BE2C (cell line): ENCODE results near the gene PHC3.
"Not testable (repeated sequence)": the region's sequence is repeated elsewhere in the genome, so short reads cannot be mapped to it uniquely, and the experiment has no call there.

Experiments
- DNase-seq: peaks from one replicate; pipeline ENCODE4 v3.0.0-alpha.2; 2020
- H3K27me3 ChIP-seq: fragments of 250-450 bp; sonication (Bioruptor Pico); 2 replicates; pipeline ENCODE4 v1.5.1; 2020; ENCODE audit warnings: mild to moderate bottlenecking
- H3K36me3 ChIP-seq: fragments of 250-450 bp; sonication (Bioruptor Pico); 2 replicates; pipeline ENCODE4 v1.5.1; 2020; ENCODE audit warnings: mild to moderate bottlenecking
- H3K4me1 ChIP-seq: fragments of 250-450 bp; sonication (Bioruptor Pico); 2 replicates; pipeline ENCODE4 v1.5.1; 2020
- H3K4me3 ChIP-seq: 2 replicates; pipeline ENCODE4 v1.5.1; 2011; ENCODE audit warnings: low read depth, low read length
- H3K9me3 ChIP-seq: fragments of 250-450 bp; sonication (Bioruptor Pico); 2 replicates; pipeline ENCODE4 v1.5.1; 2020
- CTCF ChIP-seq: IDR thresholded peaks from 2 replicates; pipeline ENCODE4 v1.5.1; 2012; ENCODE audit warnings: mild to moderate bottlenecking, low read depth, low read length

The PHC3 gene

GRCh38 chr3:170132335-170132734 lies 49.2 kb downstream of the PHC3 start:
- Histone ChIP-seq H3K36me3 (peaks cover 19% of the 10 kb centered on the region), H3K27me3 (no peaks in the 10 kb centered on the region), H3K4me3 (no peak overlapping the region), H3K4me1 (no peaks in the 10 kb centered on the region), H3K9me3 (no peaks in the 10 kb centered on the region)
- TF ChIP-seq CTCF, result no peak
- DNase-seq, result no peak

GRCh38 chr3:170130532-170130931 lies 51.0 kb downstream of the PHC3 start:
- Histone ChIP-seq H3K36me3 (peaks cover 19% of the 10 kb centered on the region), H3K27me3 (no peaks in the 10 kb centered on the region), H3K9me3 (no peaks in the 10 kb centered on the region), H3K4me1 (no peaks in the 10 kb centered on the region), H3K4me3 (no peak overlapping the region)
- no peak for DNase-seq
- TF ChIP-seq CTCF, result no peak

- TF ChIP-seq CTCF, result no peak
- no peaks in the 10 kb centered on the region for H3K4me1 ChIP-seq
- no peaks in the 10 kb centered on the region for H3K27me3 ChIP-seq
- H3K36me3 ChIP-seq, result peaks cover 14% of the 10 kb centered on the region
- DNase-seq, result peak; percentile 21
- H3K9me3 ChIP-seq, result no peaks in the 10 kb centered on the region
- no peak overlapping the region for H3K4me3 ChIP-seq
Measured at GRCh38 chr3:170128977-170129431, 52.5 kb downstream of the PHC3 start.

- H3K4me1 ChIP-seq, result no peaks in the 10 kb centered on the region
- no peak for DNase-seq
- H3K27me3 ChIP-seq, result no peaks in the 10 kb centered on the region
- H3K9me3 ChIP-seq, result no peaks in the 10 kb centered on the region
- no peak overlapping the region for H3K4me3 ChIP-seq
- TF ChIP-seq CTCF, result no peak
- H3K36me3 ChIP-seq, result peaks cover 13% of the 10 kb centered on the region
Measured at GRCh38 chr3:170128259-170128976, 53.1 kb downstream of the PHC3 start.

- TF ChIP-seq CTCF, result peak; percentile 53
- Histone ChIP-seq H3K4me1 (no peaks in the 10 kb centered on the region), H3K27me3 (no peaks in the 10 kb centered on the region), H3K4me3 (no peak overlapping the region), H3K9me3 (no peaks in the 10 kb centered on the region), H3K36me3 (peaks cover 53% of the 10 kb centered on the region)
- no peak for DNase-seq
Measured at GRCh38 chr3:170117134-170117533, 64.4 kb downstream of the PHC3 start.

GRCh38 chr3:170114165-170114564 lies 67.4 kb downstream of the PHC3 start:
- not testable (repeated sequence) for H3K4me1 ChIP-seq, DNase-seq, H3K4me3 ChIP-seq, H3K9me3 ChIP-seq, H3K27me3 ChIP-seq
- peaks cover 51% of the 10 kb centered on the region for H3K36me3 ChIP-seq
